ENCODE data around the gene NGFR. TPM values are rescaled to one million over a fixed set of nuclear protein-coding genes. Genes with fewer than 3 reads are reported as not detected.

NGFR gene
- total RNA-seq, 1 experiment from 2014 or later = 1.6 TPM

- ATAC-seq (no peak), DNase-seq (ENCODE audit: low read depth, low spot score) (no peak)
- Histone ChIP-seq H3K4me3 (ENCODE audit: low read depth in 2 of 2, low read length in 2 of 2) (no peak overlapping the region), H3K27ac (ENCODE audit: low read length) (no peak overlapping the region), H3K9me3 (ENCODE audit: control insufficient read depth, insufficient read depth, low read depth, low read length) (no peaks in the 10 kb centered on the region), H3K27me3 (ENCODE audit: control insufficient read depth, insufficient read depth, low read length) (peaks cover 9% of the 10 kb centered on the region; the same call in 1 of the 2 replicates), H3K4me1 (ENCODE audit: control insufficient read depth, insufficient read depth, low read length) (no peaks in the 10 kb centered on the region), H3K36me3 (ENCODE audit: control insufficient read depth, insufficient read depth, low read length) (no peaks in the 10 kb centered on the region)
- TF ChIP-seq TCF7L2 (IDR thresholded peaks at IDR 0.05; ENCODE audit: low read depth, low read length) (no peak), REST (IDR thresholded peaks at IDR 0.05; ENCODE audit: insufficient read depth in 1 of 2, low read depth in 2 of 2, low read length in 1 of 2) (no peak), SIN3A (IDR thresholded peaks at IDR 0.05; ENCODE audit: borderline replicate concordance, insufficient read depth, low read depth, low read length) (no peak), POLR2AphosphoS5 (IDR thresholded peaks at IDR 0.05; ENCODE audit: low read depth, low read length) (no peak)
- TF ChIP-seq, protein P1, sequence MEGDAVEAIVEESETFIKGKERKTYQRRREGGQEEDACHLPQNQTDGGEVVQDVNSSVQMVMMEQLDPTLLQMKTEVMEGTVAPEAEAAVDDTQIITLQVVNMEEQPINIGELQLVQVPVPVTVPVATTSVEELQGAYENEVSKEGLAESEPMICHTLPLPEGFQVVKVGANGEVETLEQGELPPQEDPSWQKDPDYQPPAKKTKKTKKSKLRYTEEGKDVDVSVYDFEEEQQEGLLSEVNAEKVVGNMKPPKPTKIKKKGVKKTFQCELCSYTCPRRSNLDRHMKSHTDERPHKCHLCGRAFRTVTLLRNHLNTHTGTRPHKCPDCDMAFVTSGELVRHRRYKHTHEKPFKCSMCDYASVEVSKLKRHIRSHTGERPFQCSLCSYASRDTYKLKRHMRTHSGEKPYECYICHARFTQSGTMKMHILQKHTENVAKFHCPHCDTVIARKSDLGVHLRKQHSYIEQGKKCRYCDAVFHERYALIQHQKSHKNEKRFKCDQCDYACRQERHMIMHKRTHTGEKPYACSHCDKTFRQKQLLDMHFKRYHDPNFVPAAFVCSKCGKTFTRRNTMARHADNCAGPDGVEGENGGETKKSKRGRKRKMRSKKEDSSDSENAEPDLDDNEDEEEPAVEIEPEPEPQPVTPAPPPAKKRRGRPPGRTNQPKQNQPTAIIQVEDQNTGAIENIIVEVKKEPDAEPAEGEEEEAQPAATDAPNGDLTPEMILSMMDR (IDR thresholded peaks at IDR 0.05) = no peak
- CTCF ChIA-PET = interaction anchor here (0.9 kb wide), 1 partner anchor 23 kb away, joined by 3 read pairs; no protein-coding TSS in a partner anchor
- POLR2A ChIA-PET = no interaction called here
- no TSS peak for BruUV-seq (replicated peaks)
- in situ Hi-C loops (cut with HindIII; ENCODE audit: low pct_unique_long_range_greater_than_20kb, low sequenced_read_pairs) = no loop called here
- intact Hi-C loops (cut with micrococcal nuclease; ENCODE audit: unreplicated experiment) = no loop called here
These were observed 21.0 kb upstream of the NGFR start for GRCh38 chr17:49473900-49474751.

GRCh38 chr17:49477709-49478108 is 17.4 kb upstream of the NGFR start:
- peaks cover 12% of the 10 kb centered on the region; the same call in 1 of the 2 replicates for H3K27me3 ChIP-seq (ENCODE audit: control insufficient read depth, insufficient read depth, low read length)
- BruUV-seq (replicated peaks) = no TSS peak
- TF ChIP-seq POLR2AphosphoS5 (IDR thresholded peaks at IDR 0.05; ENCODE audit: low read depth, low read length) (no peak), SIN3A (IDR thresholded peaks at IDR 0.05; ENCODE audit: borderline replicate concordance, insufficient read depth, low read depth, low read length) (no peak), TCF7L2 (IDR thresholded peaks at IDR 0.05; ENCODE audit: low read depth, low read length) (no peak), REST (IDR thresholded peaks at IDR 0.05; ENCODE audit: insufficient read depth in 1 of 2, low read depth in 2 of 2, low read length in 1 of 2) (no peak)
- TF ChIP-seq, protein P1 (IDR thresholded peaks at IDR 0.05) = no peak
- in situ Hi-C loops (cut with HindIII; ENCODE audit: low pct_unique_long_range_greater_than_20kb, low sequenced_read_pairs) (no loop called here), intact Hi-C loops (cut with micrococcal nuclease; ENCODE audit: unreplicated experiment) (no loop called here)
- no peak overlapping the region for H3K4me3 ChIP-seq (ENCODE audit: low read depth in 2 of 2, low read length in 2 of 2)
- ChIA-PET POLR2A (interaction anchor here (0.7 kb wide), 1 partner anchor 834 kb away, joined by 3 read pairs; no protein-coding TSS in a partner anchor), CTCF (interaction anchor here (0.7 kb wide), 1 partner anchor 68 kb away, joined by 3 read pairs; no protein-coding TSS in a partner anchor)
- ATAC-seq (no peak), DNase-seq (ENCODE audit: low read depth, low spot score) (no peak)
- no peaks in the 10 kb centered on the region for H3K9me3 ChIP-seq (ENCODE audit: control insufficient read depth, insufficient read depth, low read depth, low read length)
- no peaks in the 10 kb centered on the region for H3K36me3 ChIP-seq (ENCODE audit: control insufficient read depth, insufficient read depth, low read length)
- no peak overlapping the region for H3K27ac ChIP-seq (ENCODE audit: low read length)
- no peaks in the 10 kb centered on the region for H3K4me1 ChIP-seq (ENCODE audit: control insufficient read depth, insufficient read depth, low read length)
